ENCODE data around the gene NUDT3. TPM values are rescaled to one million over a fixed set of nuclear protein-coding genes. Genes with fewer than 3 reads are reported as not detected.

The NUDT3 gene
- total RNA-seq, 1 experiment from 2014 or later: 25.2 TPM

GRCh38 chr6:34370361-34370760 is 22.1 kb downstream of the NUDT3 start:
- Histone ChIP-seq H3K4me3 (replicated peaks in 1 of 2; ENCODE audit: low read depth in 1 of 2, low read length in 2 of 2) (no peak overlapping the region), H3K79me2 (ENCODE audit: insufficient read depth, low read length) (peaks cover 85% of the 10 kb centered on the region)

GRCh38 chr6:34369385-34369784 is 23.1 kb downstream of the NUDT3 start:
- Histone ChIP-seq H3K4me3 (replicated peaks in 1 of 2; ENCODE audit: low read depth in 1 of 2, low read length in 2 of 2) (no peak overlapping the region), H2AFZ (ENCODE audit: low read depth, low read length, poor library complexity, severe bottlenecking) (no peak overlapping the region), H3K27ac (ENCODE audit: low read depth, low read length) (no peak overlapping the region), H3K36me3 (ENCODE audit: control insufficient read depth in 1 of 2, insufficient read depth in 2 of 2, low read length in 2 of 2) (no peaks in the 10 kb centered on the region), H3K27me3 (ENCODE audit: insufficient read depth, low read length) (no peaks in the 10 kb centered on the region), H4K20me1 (ENCODE audit: insufficient read depth) (peaks cover 9% of the 10 kb centered on the region; the same call in 1 of the 2 replicates), H3K9ac (ENCODE audit: low read length) (no peak overlapping the region), H3K9me3 (ENCODE audit: control insufficient read depth in 1 of 2, insufficient read depth in 1 of 2, low read depth in 1 of 2, low read length in 2 of 2) (no peaks in the 10 kb centered on the region), H3K79me2 (ENCODE audit: insufficient read depth, low read length) (peaks cover 84% of the 10 kb centered on the region), H3K9me2 (ENCODE audit: insufficient read depth) (no peaks in the 10 kb centered on the region), H3K4me2 (ENCODE audit: low read length) (no peak overlapping the region), H3K4me1 (ENCODE audit: control insufficient read depth in 1 of 2, insufficient read depth in 2 of 2, low read length in 2 of 2) (no peaks in the 10 kb centered on the region)
- ATAC-seq (no peak), DNase-seq (ENCODE audit: low read depth, low spot score) (no peak)
- intact Hi-C loops (cut with micrococcal nuclease): no loop called here
- CTCF ChIA-PET: no interaction called here
- TF ChIP-seq ZFX (IDR thresholded peaks at IDR 0.05): no peak
- TF ChIP-seq ZNF274 (IDR thresholded peaks at IDR 0.05; ENCODE audit: low read depth, low read length): no peak
- no peak for TF ChIP-seq SP1 (IDR thresholded peaks at IDR 0.05; ENCODE audit: low read depth)
- TF ChIP-seq REST (IDR thresholded peaks at IDR 0.05; ENCODE audit: low read depth): no peak
- TF ChIP-seq CEBPB (IDR thresholded peaks at IDR 0.05; ENCODE audit: low read depth): no peak
- no peak for TF ChIP-seq SIN3A (IDR thresholded peaks at IDR 0.05; ENCODE audit: low read depth)
- no peak for TF ChIP-seq ATF3 (IDR thresholded peaks at IDR 0.05)
- TF ChIP-seq POLR2AphosphoS5 (IDR thresholded peaks at IDR 0.05; ENCODE audit: low read depth, low read length): no peak
- no peak for TF ChIP-seq EZH2 (IDR thresholded peaks at IDR 0.05)
- no peak for TF ChIP-seq TCF7L2 (IDR thresholded peaks at IDR 0.05; ENCODE audit: borderline replicate concordance, extremely low read depth, insufficient read depth, insufficient read length)
- TF ChIP-seq FOSL1 (IDR thresholded peaks at IDR 0.05; ENCODE audit: low read depth): no peak
- no peak for TF ChIP-seq EZH2phosphoT487 (IDR thresholded peaks at IDR 0.05; ENCODE audit: borderline replicate concordance)
- no peak for TF ChIP-seq RAD21 (IDR thresholded peaks at IDR 0.05; ENCODE audit: low read depth)
- no peak for TF ChIP-seq EGR1 (IDR thresholded peaks at IDR 0.05; ENCODE audit: low read depth)
- BruUV-seq (replicated peaks): no TSS peak
- POLR2A ChIA-PET: no interaction called here
- RAD21 ChIA-PET (ENCODE audit: low non-redundant PET in 1 of 2, low total read pairs in 2 of 2, uncharacterized antibody in 2 of 2, unreplicated experiment in 2 of 2): no interaction called here

More at GRCh38 chr6:34370361-34370760, 22.1 kb downstream of the NUDT3 start:
- H3K4me2 ChIP-seq (ENCODE audit: low read length): no peak overlapping the region
- BruUV-seq (replicated peaks): no TSS peak
- H4K20me1 ChIP-seq (ENCODE audit: insufficient read depth): peaks cover 9% of the 10 kb centered on the region; the same call in 1 of the 2 replicates
- POLR2A ChIA-PET: no interaction called here
- no peak overlapping the region for H2AFZ ChIP-seq (ENCODE audit: low read depth, low read length, poor library complexity, severe bottlenecking)
- no peak overlapping the region for H3K27ac ChIP-seq (ENCODE audit: low read depth, low read length)
- no peaks in the 10 kb centered on the region for H3K9me2 ChIP-seq (ENCODE audit: insufficient read depth)
- CTCF ChIA-PET: no interaction called here
- H3K27me3 ChIP-seq (ENCODE audit: insufficient read depth, low read length): no peaks in the 10 kb centered on the region
- H3K36me3 ChIP-seq (ENCODE audit: control insufficient read depth in 1 of 2, insufficient read depth in 2 of 2, low read length in 2 of 2): no peaks in the 10 kb centered on the region
- DNase-seq (ENCODE audit: low read depth, low spot score) (no peak), ATAC-seq (no peak)
- H3K9ac ChIP-seq (ENCODE audit: low read length): no peak overlapping the region
- intact Hi-C loops (cut with micrococcal nuclease): no loop called here
- RAD21 ChIA-PET (ENCODE audit: low non-redundant PET in 1 of 2, low total read pairs in 2 of 2, uncharacterized antibody in 2 of 2, unreplicated experiment in 2 of 2): no interaction called here
- no peaks in the 10 kb centered on the region for H3K4me1 ChIP-seq (ENCODE audit: control insufficient read depth in 1 of 2, insufficient read depth in 2 of 2, low read length in 2 of 2)
- no peak for TF ChIP-seq FOSL1 (IDR thresholded peaks at IDR 0.05; ENCODE audit: low read depth)
- TF ChIP-seq EZH2 (IDR thresholded peaks at IDR 0.05): no peak
- no peak for TF ChIP-seq EZH2phosphoT487 (IDR thresholded peaks at IDR 0.05; ENCODE audit: borderline replicate concordance)
- no peaks in the 10 kb centered on the region for H3K9me3 ChIP-seq (ENCODE audit: control insufficient read depth in 1 of 2, insufficient read depth in 1 of 2, low read depth in 1 of 2, low read length in 2 of 2)

Data from HCT116 (cell line).